BLaER1 treated with 17β-estradiol and CSF1 and Interleukin-3, amounts not matched to agents 10 nM and 100 nM (cell line): ENCODE data around the gene MAP1LC3B2.
A peak's percentile ranks its signal among the peaks of the same experiment; 100 is the strongest.
"Not testable (repeated sequence)": the region's sequence is repeated elsewhere in the genome, so short reads cannot be mapped to it uniquely, and the experiment has no call there.

Experiments used
- H3K27ac ChIP-seq, 11 experiments: shearing (Covaris generic); formaldehyde crosslinking; 2 replicates each; pipeline ENCODE4 v1.8.1; 2022
- H3K27me3 ChIP-seq, 11 experiments: shearing (Covaris generic); formaldehyde crosslinking; 2 replicates each; pipeline ENCODE4 v1.8.1; 2022
- H3K36me3 ChIP-seq, 11 experiments: shearing (Covaris generic); formaldehyde crosslinking; 2 replicates each; pipeline ENCODE4 v1.8.1; 2022
- H3K4me1 ChIP-seq, 10 experiments: shearing (Covaris generic); formaldehyde crosslinking; 2 replicates each; pipeline ENCODE4 v1.8.1; 2022
- H3K4me2 ChIP-seq, 11 experiments: shearing (Covaris generic); formaldehyde crosslinking; 2 replicates each; pipeline ENCODE4 v1.8.1; 2022
- H3K4me3 ChIP-seq, 10 experiments: shearing (Covaris generic); formaldehyde crosslinking; 2 replicates each; pipeline ENCODE4 v1.8.1; 2022
- H3K9ac ChIP-seq, 11 experiments: shearing (Covaris generic); formaldehyde crosslinking; 2 replicates each; pipeline ENCODE4 v1.8.1; 2022
- H3K9me3 ChIP-seq, 11 experiments: shearing (Covaris generic); formaldehyde crosslinking; replicated peaks in 1 of 11; 2 replicates each; pipeline ENCODE4 v1.8.1; 2022
- H4K20me1 ChIP-seq, 11 experiments: shearing (Covaris generic); formaldehyde crosslinking; 2 replicates each; pipeline ENCODE4 v1.8.1; 2022
- Cebpa-rat ChIP-seq, 11 experiments: shearing (Covaris generic); IDR thresholded peaks; 2 replicates each; pipeline ENCODE4 v1.8.1; 2022

Gene MAP1LC3B2

DNA sequence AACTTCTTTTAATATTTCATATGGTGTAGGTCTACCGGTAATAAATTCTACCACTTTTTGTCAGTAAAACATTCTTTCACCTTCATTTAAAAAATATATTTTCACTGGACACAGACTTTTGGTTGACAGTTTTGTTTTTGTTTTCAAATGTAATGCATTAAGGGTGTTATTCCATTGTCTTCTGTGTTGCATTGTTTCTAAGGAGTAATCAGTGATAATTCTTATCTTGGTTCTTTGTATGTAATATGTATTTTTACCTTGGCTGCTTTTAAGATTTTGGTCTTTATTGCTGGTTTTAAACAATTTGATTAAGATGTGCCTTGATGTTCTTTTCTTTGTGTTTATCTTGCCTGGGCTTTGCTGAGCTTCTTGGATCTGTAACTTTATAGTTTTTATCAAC lies 4.1 kb downstream of the MAP1LC3B2 start:
- no peaks in the 10 kb centered on the region for H3K27me3 ChIP-seq
- H3K36me3 ChIP-seq, result peaks cover 0 to 20% (median 4%) of the 10 kb centered on the region in 11 experiments; a peak in 5 of 22 replicates
- H4K20me1 ChIP-seq, result no peaks in the 10 kb centered on the region
- H3K9ac ChIP-seq, result no peak overlapping the region
- peak overlapping the region in 6 of 11 experiments; percentile 97 to 100 (median 99); a peak in 4 of 22 replicates for H3K27ac ChIP-seq
- H3K4me2 ChIP-seq, result no peak overlapping the region
- H3K4me3 ChIP-seq, result no peak overlapping the region
- H3K9me3 ChIP-seq, result peaks cover 33 to 46% (median 41%) of the 10 kb centered on the region in 11 experiments
- peaks cover 29 to 33% (median 32%) of the 10 kb centered on the region in 10 experiments for H3K4me1 ChIP-seq
- TF ChIP-seq Cebpa-rat (IDR thresholded peaks at IDR 0.05), result no peak

DNA sequence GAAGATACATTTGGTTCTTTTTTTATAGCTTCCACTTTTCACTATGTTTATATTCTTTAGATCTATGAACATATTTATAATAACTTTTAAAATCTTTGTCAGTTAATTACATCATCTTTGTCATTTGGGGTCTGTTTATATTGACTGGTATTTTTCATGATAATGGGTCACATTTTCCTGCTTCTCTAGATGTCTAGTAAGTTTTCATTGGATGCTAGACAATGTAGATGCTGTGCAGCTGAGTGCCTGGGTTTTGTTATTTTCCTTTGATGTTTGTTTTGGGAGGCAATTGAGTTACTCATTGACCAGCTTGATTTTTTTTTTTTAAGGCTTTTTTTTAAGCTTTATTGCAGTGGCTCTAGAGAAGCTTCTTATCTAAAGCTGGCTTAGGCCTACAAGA lies 4.9 kb downstream of the MAP1LC3B2 start:
- H3K4me1 ChIP-seq, result peaks cover 22 to 25% (median 23%) of the 10 kb centered on the region in 10 experiments
- H3K27ac ChIP-seq, result no peak overlapping the region
- H3K9me3 ChIP-seq, result peaks cover 35 to 46% (median 44%) of the 10 kb centered on the region in 11 experiments
- H3K9ac ChIP-seq, result no peak overlapping the region
- H4K20me1 ChIP-seq, result no peaks in the 10 kb centered on the region
- H3K4me2 ChIP-seq, result no peak overlapping the region
- peaks cover 0 to 20% (median 4%) of the 10 kb centered on the region in 11 experiments; a peak in 5 of 22 replicates for H3K36me3 ChIP-seq
- no peak for TF ChIP-seq Cebpa-rat (IDR thresholded peaks at IDR 0.05)
- no peak overlapping the region for H3K4me3 ChIP-seq
- H3K27me3 ChIP-seq, result no peaks in the 10 kb centered on the region

DNA sequence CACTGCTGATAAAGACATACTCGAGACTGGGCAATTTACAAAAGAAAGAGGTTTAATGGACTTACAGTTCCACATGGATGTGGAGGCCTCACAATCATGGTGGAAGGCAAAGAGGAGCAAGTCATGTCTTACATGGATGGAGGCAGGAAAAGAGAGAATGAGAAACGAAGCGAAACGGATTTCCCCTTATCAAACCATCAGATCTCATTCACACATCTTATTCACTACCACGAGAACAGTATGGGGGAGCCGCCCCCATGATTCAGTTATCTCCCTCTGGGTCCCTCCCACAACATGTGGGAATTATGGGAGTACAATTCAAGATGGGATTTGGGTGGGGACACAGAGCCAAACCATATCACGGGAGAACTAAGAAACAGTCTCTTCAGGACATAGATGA lies 6.0 kb downstream of the MAP1LC3B2 start:
- Histone ChIP-seq H3K27ac (peak overlapping the region in 3 of 11 experiments; percentile 3 to 25 (median 10); a peak in 2 of 22 replicates), H3K36me3 (peaks cover 0 to 20% (median 4%) of the 10 kb centered on the region in 11 experiments; a peak in 5 of 22 replicates), H3K9me3 (peaks cover 38 to 54% (median 48%) of the 10 kb centered on the region in 11 experiments), H3K4me1 (peaks cover 18 to 22% (median 21%) of the 10 kb centered on the region in 10 experiments)
- H3K4me2 ChIP-seq, H3K27me3 ChIP-seq, H4K20me1 ChIP-seq, H3K9ac ChIP-seq, H3K4me3 ChIP-seq: not testable (repeated sequence)

DNA sequence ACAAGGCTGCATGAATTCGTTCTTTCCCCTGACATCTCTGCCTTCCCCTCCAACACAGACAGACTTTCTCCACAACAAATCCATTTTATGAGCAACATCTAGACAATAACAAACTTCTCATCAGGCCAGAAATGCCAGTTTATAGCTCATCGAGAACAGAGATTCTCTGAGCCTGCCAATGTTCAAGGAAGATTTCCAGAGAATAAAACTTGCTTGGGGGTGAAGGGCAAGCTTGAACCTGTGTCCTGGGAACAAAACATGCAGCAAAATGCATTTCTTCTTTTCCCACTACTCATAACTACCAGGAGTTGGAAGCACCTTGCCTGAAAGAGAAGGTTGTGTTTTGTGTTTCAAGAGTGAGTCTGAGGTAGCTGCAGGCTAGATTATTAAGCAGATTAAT lies 6.8 kb downstream of the MAP1LC3B2 start:
- Histone ChIP-seq H3K27ac (no peak overlapping the region), H3K27me3 (no peaks in the 10 kb centered on the region), H3K9ac (no peak overlapping the region), H3K9me3 (peaks cover 38 to 61% (median 55%) of the 10 kb centered on the region in 11 experiments), H3K36me3 (peaks cover 0 to 20% (median 4%) of the 10 kb centered on the region in 11 experiments; a peak in 5 of 22 replicates), H3K4me1 (peaks cover 11 to 15% (median 14%) of the 10 kb centered on the region in 10 experiments), H4K20me1 (no peaks in the 10 kb centered on the region), H3K4me3 (no peak overlapping the region), H3K4me2 (no peak overlapping the region)
- no peak for TF ChIP-seq Cebpa-rat (IDR thresholded peaks at IDR 0.05)

DNA sequence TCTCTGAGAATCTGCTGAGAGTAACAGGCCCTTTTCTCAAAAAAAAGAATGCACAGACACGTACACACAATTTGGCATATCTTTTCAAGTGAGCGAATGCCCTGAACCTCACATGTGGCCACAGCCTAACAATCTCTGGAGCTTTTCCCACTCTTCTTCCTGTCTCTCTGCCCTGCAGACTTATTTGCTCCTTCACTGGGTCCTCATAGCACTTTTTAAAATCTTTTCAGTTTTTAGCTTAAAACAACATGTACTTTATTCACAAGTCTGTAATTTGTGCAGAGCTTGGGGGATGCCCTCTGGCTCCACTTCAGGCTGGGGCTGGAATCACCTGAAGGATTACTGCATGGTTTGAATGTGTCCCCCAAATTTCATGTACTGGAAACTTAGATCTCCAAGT lies 9.0 kb downstream of the MAP1LC3B2 start:
- no peak overlapping the region for H3K4me3 ChIP-seq
- H4K20me1 ChIP-seq, result no peaks in the 10 kb centered on the region
- no peak overlapping the region for H3K9ac ChIP-seq
- H3K36me3 ChIP-seq, result peaks cover 0 to 20% (median 4%) of the 10 kb centered on the region in 11 experiments; a peak in 5 of 22 replicates
- no peak for TF ChIP-seq Cebpa-rat (IDR thresholded peaks at IDR 0.05)
- H3K27me3 ChIP-seq, result no peaks in the 10 kb centered on the region
- no peak overlapping the region for H3K4me2 ChIP-seq
- H3K9me3 ChIP-seq, result peaks cover 31 to 51% (median 45%) of the 10 kb centered on the region in 11 experiments
- H3K4me1 ChIP-seq, result no peaks in the 10 kb centered on the region
- H3K27ac ChIP-seq, result no peak overlapping the region

DNA sequence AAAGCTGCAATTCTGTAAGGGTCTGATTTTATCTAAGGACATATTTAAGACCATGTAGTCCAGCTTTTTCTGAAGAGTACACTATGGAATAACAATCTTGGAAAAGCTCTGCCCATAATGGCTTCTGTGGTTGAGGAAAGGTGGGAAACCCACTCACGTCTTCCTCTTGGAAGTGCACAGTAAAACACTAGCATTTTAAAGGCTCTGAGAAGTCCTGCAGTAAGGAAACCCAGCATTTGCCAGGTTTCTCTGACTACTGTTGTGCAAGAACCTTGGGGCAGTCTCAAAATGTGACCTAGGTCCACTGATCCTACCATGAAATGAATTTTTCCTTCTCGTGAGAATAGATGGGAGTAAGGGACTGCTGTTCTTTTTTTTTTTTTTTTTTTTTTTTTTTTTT lies 11.9 kb downstream of the MAP1LC3B2 start:
- Histone ChIP-seq H3K9ac (no peak overlapping the region), H3K4me3 (no peak overlapping the region), H3K27ac (no peak overlapping the region), H4K20me1 (no peaks in the 10 kb centered on the region), H3K4me2 (no peak overlapping the region), H3K27me3 (no peaks in the 10 kb centered on the region), H3K4me1 (no peaks in the 10 kb centered on the region), H3K36me3 (no peaks in the 10 kb centered on the region), H3K9me3 (peaks cover 2 to 23% (median 16%) of the 10 kb centered on the region in 11 experiments; a peak in 17 of 22 replicates)
- TF ChIP-seq Cebpa-rat (IDR thresholded peaks at IDR 0.05), result no peak

DNA sequence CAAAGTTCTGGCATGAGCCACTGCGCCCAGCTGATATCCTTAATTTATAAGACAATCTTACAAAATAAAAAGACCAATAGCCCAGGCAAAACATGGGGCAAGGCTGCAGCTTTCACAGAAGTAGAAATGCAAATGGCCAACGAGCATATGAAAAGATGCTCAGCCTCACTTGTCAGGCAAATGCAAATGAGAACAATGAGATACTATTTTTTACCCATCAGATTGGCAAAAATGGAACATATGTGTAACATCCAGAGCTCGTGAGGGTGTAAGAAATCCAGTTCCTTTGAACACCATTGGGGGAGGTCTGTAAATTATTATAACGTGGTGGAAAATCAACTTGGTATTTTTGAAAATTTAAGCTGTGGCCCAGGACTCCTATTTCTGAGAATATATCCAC lies 14.6 kb downstream of the MAP1LC3B2 start:
- Histone ChIP-seq H3K36me3 (no peaks in the 10 kb centered on the region), H3K4me2 (no peak overlapping the region), H3K27ac (no peak overlapping the region), H3K4me1 (no peaks in the 10 kb centered on the region), H3K9me3 (peaks cover 1 to 20% (median 14%) of the 10 kb centered on the region in 11 experiments; a peak in 12 of 22 replicates), H4K20me1 (no peaks in the 10 kb centered on the region), H3K4me3 (no peak overlapping the region), H3K27me3 (no peaks in the 10 kb centered on the region), H3K9ac (no peak overlapping the region)
- no peak for TF ChIP-seq Cebpa-rat (IDR thresholded peaks at IDR 0.05)

DNA sequence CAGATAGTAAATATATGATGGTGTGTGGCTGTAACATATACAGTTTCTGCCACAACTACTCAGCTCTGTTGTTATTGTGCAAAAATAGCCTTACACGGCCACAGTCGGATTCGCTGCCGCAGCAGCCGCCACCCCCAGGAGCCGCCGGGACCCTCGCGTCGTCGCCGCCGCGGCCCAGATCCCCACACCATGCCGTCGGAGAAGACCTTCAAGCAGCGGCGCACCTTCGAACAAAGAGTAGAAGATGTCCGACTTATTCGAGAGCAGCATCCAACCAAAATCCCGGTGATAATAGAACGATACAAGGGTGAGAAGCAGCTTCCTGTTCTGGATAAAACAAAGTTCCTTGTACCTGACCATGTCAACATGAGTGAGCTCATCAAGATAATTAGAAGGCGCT lies 16.6 kb downstream of the MAP1LC3B2 start:
- not testable (repeated sequence) for H3K4me3 ChIP-seq, H3K27me3 ChIP-seq, H3K36me3 ChIP-seq, H4K20me1 ChIP-seq, H3K9ac ChIP-seq, H3K27ac ChIP-seq, H3K4me2 ChIP-seq, H3K4me1 ChIP-seq
- peaks cover 0 to 21% (median 6%) of the 10 kb centered on the region in 11 experiments; a peak in 12 of 22 replicates for H3K9me3 ChIP-seq

DNA sequence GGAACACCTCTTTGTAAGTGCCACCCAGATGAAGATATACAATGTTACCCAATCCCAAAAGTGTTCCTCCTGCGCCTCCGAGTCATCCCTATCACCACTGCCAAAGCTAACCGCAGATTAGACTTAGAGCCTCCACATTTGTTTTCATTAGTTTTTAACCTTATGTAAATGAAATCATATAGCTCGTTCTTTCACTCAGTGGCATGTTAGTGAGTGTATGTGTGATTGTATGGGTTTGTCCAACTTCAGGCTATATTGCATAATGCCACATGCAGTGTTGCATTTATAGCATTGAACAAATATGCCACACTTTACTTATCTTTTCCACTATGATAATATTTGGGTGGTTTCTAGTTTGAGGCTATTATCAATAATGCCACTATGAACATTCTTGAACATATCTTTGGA lies 18.0 kb downstream of the MAP1LC3B2 start:
- Histone ChIP-seq H4K20me1 (no peaks in the 10 kb centered on the region), H3K27me3 (no peaks in the 10 kb centered on the region), H3K4me2 (no peak overlapping the region), H3K27ac (no peak overlapping the region), H3K36me3 (no peaks in the 10 kb centered on the region), H3K9me3 (peaks cover 0 to 27% (median 0%) of the 10 kb centered on the region in 11 experiments; a peak in 6 of 22 replicates), H3K4me3 (no peak overlapping the region), H3K9ac (no peak overlapping the region), H3K4me1 (peaks cover under 1 to 10% (median 3%) of the 10 kb centered on the region in 10 experiments; a peak in 19 of 20 replicates)
- no peak for TF ChIP-seq Cebpa-rat (IDR thresholded peaks at IDR 0.05)

DNA sequence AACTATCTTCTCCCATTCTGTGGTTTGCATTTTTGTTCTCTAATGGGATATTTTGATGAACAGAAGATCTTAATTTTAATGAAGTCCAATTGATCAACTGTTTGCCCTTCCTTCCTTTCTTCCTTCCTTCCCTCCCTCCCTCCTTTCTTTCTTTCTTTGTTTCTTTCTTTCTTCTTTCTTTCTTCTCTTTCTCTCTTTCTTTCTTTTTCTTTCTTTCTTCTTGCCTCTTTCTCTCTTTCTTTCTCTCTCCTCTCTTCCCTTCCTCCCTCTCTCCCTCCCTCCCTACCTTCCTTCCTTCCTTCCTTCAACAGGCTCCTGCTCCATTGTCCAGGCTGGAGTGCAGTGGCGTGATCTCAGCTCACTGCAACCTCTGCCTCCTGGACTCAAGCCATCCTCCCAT lies 18.9 kb downstream of the MAP1LC3B2 start:
- Histone ChIP-seq H3K36me3 (no peaks in the 10 kb centered on the region), H3K4me3 (no peak overlapping the region), H3K9me3 (peaks cover 0 to 27% (median 0%) of the 10 kb centered on the region in 11 experiments; a peak in 6 of 22 replicates), H3K4me1 (peaks cover 9 to 19% (median 12%) of the 10 kb centered on the region in 10 experiments), H3K27me3 (no peaks in the 10 kb centered on the region), H3K9ac (no peak overlapping the region), H4K20me1 (no peaks in the 10 kb centered on the region), H3K27ac (no peak overlapping the region), H3K4me2 (no peak overlapping the region)
- no peak for TF ChIP-seq Cebpa-rat (IDR thresholded peaks at IDR 0.05)
